Stimulated activated CD4-positive, alpha-beta T cell treated with anti-CD3 and anti-CD28 coated beads, Interleukin-1b, Interleukin-23, amount 100 ng/mL, for 1 hour (primary cell): ENCODE data around the gene TTLL12.
A peak's percentile ranks its signal among the peaks of the same experiment; 100 is the strongest.
"Not testable (repeated sequence)": the region's sequence is repeated elsewhere in the genome, so short reads cannot be mapped to it uniquely, and the experiment has no call there.

ENCODE experiments used
- DNase-seq, 2 donors: peaks; one replicate each; pipeline ENCODE4 v3.0.0-alpha.2; 2020; ENCODE audit warnings: low read depth in 2 of 2

The TTLL12 gene

DNA sequence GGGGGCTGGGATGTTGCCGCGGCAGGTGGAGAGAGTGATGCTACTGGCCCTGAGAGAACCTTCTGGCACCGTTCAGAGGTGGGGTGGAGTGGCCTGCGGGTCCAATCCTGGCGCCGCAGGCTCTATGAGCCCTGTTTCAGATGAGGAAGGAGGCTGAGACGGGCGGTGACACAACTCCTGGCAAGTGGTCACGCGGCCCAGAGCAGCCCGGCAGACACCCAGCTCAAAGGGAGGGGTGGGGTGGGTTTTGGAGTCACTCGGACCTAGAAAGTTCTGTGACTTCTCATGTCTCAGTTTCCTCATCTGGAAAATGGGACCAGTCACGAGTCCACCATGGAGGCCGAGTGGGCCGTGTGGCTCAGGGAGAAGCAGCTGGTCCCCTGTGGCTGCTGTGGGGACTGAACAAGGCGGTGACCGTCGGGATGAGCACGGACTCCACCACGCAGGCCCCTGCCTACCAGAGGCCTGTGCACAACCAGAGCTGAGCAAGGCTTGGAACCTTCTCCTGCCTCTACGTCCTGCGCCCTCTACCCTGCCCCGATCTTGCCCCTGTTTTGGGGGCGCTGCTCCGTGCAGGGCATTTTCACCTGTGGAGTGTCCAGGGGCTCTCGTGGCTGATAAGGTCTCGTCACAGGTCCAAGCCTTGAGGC, 31.9 kb downstream of the TTLL12 start:
- no peak for DNase-seq

DNA sequence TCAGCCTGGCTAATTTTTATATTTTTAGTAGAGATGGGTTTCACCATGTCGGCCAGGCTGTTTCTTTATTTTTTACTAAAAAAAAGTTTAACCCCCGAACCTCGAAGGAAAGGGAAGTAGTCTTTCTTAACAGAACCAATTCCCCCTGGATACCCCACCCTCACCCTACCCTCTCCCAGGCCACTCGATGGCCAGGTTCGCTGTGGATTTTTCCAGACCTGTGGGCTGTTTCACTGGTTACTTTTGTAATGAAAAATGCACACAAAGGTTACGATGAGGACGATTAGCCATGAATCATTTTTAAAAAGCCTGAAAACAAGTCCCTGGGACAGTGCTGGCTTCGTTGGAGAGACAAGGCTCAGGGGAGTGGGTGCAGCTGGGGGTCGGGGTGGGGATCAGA, 33.0 kb downstream of the TTLL12 start:
- no peak for DNase-seq

DNA sequence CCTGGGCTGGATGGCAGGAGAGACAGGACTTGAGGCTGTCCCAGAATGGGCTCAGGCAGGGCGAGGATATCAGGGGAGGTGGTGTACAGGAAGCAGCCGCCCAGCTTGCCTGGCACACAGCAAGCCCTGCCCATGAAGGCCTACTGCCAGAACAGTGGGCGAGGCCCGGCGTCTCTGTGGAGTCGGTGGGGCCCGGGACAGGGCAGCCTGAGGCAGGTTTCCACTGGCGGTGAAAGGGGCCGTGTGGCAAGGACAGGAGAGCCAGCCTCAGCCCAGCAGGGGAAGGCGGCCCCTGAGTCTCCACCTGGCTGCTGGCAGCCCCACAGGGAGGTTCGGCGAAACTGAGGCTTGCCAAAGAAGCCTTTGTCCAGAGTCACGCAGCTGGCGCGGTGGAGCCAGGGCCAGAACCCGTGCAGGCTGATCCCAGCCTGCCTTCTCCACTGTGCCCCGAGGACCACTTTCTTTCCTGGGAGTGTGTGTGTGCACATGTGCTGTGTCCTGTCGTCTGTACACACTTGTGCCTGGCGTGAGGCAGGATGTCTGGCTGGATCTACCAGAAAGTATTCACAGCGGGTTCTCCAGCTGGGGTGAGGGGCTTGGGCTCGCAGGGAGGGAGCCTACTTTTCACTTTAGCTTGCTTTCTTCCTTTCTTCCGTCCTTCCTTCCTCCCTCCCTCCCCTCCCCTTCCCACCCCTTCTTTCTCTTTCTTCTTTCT, 34.4 kb downstream of the TTLL12 start:
- DNase-seq = peak in 1 of 2 donors; percentile 29

DNA sequence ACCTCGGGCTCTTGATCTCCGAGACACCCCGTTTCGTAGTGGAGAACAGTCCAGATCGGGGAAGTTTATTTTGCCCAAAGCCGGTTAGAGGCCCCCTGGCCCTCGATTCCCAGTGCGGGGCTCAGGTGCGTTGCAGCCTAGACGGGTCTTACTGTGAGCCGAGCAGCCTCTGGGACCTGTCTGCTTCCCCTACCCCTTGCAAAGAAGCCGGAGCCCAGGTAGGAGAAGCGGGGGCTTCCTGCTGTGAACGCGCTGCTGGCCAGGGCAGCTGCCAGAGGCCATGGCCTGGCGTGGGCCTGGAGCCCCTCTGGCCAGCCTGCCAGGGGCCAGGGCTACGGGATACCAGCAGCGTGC, 35.0 kb downstream of the TTLL12 start:
- no peak for DNase-seq

DNA sequence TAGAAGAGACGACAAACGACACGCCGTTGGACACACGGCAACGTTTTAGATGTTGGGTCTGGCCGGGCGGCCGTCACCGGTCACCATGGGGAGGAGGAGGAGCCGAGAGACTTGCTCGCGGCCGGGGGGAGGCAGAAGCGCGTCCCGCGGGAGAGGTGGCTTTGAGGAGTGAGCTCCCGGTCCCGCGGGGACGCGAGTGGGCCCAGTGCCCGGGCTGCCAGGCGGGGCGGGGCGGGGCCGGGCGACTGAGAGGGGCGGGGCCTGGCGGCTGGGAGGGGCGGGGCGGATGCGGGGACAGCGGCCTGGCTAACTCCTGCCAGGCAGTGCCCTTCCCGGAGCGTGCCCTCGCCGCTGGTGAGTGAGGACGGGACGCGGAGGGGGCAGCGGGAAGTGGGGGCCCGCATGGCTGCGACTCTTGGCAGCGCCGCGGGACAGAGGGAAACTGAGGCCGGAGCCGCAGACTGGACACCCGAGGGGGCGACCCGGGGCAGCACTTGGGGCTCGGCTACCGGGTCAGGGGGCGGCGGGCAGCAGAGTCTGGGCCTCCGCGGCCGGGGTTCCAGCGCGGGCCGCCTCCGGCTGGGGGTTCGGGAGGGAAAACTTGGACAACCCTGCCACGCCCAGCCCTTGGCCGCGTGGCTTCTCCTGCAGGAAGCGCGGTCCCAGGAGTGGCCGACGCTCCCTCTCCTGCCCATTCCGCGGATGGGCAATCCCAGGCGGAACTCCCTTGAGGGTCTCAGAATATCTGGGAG, 35.5 kb downstream of the TTLL12 start, which contains the start of gene TSPO:
TSPO (plus strand) TSS at position 309 of the 752 bp plus-strand sequence. CDS start 7,680 bp downstream, outside the sequence.
- peak; percentile 23 to 37 for DNase-seq

DNA sequence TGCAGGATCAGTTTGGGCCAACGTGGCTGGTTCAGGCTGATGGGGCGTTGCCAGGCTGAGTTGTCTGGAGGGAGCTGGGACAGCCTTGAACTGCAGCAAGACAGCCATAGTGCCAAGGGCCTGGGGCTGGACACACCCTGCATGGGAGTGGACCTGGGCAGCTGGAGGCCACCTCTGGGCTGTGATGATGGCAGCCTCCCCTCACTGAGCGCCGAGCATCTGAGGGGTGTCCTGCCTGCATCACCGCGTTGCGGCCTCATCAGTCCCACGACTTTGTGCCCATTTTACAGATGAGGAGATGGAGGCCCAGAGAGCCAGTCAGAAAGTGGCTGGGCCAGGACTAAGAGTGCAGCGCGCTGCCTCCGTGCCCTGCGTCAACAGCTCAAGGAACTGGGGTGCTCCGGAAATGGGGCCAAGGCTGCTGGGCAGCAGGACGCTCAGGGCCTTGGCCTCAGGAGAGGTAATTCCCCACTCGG, 36.2 kb downstream of the TTLL12 start:
- DNase-seq = no peak

DNA sequence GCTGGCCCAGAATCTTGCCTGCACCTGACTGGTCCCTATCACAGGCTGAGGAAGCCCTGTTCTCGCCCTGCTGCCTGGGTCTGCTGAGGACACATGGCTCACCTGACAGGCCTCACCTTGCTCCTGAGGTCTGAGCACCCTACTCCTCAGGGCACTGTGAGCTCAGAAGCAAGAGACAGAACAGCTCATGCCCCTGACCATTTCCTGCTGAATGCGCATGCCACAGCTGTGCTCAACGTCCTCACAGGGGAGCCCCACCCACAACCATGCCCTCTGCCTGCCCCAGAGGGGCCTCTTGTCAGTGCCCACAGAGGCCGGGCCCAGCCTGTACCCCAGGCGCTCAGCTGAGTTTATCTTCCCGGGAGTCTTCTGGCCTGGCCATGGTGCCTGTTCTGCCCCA, 38.4 kb downstream of the TTLL12 start:
- DNase-seq = no peak

DNA sequence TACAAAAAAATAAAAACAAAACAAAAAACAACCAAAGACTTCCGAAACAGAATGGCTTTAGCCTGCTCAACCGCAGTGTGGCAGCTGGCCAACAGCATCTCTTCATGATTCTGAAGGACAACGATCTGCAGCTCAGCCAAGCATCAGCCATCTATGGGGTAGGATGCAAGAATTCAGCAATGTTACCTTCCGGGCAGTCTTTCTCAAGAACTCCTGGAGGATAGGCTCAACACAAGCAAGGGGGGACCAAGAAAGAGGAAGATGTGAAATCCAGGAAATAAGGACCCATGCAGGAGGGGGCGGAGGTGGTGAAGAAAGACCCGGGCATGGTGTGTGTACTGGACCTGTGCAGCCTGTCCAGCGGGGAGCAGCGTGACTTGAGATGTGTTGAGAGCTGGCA, 39.1 kb downstream of the TTLL12 start:
- no peak for DNase-seq

DNA sequence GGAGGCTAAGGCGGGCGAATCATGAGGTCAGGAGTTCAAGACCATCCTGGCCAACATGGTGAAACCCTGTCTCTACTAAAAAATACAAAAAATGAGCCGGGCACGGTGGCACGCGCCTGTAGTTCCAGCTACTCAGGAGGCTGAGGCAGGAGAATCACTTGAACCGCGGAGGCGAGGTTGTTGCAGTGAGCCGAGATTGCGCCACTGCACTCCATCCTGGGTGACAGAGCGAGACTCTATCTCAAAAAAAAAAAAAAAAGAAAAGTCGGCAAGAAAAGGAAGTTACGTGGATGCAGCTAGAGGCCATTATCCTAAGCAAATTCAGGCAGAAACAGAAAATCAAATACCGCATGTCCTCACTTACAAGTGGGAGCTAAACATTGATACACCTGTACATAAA, 40.6 kb downstream of the TTLL12 start:
- DNase-seq = not testable (repeated sequence)

DNA sequence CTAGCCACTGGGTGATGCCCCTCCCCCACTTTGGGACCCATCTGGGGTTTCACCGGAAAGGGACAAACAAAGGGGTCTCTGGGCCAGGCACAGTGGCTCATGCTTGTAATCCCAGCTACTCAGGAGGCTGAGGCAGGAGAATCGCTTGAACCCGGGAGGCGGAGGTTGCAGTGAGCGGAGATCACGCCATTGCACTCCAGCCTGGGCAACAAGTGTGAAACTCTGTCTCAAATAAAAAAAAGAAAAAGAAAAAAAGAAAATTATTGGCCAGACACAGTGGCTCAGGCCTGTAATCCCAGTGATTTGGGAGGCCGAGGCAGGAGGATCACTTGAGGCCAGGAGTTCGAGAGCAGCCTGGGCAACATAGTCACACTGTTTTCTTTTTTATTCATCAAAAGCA, 41.6 kb downstream of the TTLL12 start:
- not testable (repeated sequence) for DNase-seq

DNA sequence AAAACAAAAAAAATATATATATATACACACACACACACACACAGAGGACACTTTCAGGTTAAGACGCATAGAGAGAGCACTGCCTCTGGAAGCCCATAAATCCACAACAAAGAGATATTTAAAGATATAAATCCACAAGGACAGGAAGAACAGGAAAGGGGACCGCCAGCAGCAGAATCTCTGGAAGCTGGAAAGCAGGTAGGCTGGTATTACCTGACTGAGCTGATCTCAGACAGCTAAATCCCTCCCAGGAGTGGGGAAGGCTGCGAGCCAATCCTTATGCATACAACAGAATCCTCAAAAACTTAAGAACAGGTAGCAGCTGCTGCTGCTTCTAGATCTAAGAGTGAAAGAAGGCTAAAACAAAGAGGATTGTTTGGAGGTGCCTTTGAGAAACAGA, 42.0 kb downstream of the TTLL12 start:
- DNase-seq = no peak

DNA sequence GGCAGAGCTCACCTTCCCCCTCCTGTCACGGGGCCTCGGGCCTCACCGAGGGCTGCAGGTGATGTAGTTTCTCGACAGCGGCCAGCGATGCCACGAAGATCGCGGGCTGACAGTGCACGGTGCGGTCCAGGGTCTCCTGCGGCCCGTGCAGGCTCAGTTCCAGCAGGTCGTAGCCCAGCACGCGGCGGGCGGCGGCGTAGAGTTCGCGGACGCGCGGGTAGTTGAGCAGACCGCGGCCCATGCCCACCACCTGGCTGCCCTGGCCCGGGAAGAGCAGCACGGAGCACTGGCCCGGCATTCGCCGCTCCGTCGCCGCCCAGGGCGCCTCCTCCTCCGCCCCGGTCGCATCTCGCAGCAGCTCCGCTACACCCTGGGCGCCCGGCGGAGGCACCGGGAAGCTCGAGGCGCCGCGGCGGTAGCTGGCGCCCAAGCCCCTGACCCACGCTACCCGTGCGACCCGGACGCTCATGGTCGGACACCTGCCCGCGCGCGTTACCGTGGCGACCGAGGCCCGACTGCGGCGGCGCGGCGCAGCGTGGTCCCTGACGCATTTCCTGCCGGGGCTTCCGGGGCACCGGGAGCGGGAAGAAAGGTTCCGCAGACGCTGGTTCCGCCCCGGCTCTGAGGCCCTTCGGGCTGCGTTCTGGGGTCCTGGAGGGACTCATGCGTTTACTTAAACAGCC, 43.9 kb downstream of the TTLL12 start, which contains the start of gene MCAT:
MCAT (minus strand) TSS at position 519 of the 683 bp plus-strand sequence; CDS start at position 469, 50 bp downstream.
- DNase-seq = peak; percentile 36 to 62

DNA sequence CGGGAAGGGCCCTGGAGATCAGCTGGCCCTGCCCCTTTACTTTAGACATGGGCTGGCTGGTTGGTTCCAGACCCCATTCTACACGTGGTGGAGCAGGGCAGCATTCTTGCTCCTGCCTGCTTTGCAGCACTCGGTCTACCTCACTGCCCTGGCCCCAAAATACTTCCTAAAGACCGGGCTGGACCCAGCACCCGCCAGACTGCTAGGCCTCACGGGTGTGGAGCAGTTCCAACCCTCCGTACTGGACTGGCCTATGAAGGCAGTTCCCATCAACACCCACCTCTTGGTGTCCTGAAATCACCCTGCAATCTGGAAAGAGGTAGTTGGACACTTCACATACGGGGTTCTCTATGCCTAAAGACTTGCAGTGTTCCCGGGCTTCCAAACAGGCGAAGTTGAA, 50.1 kb downstream of the TTLL12 start:
- DNase-seq = no peak

DNA sequence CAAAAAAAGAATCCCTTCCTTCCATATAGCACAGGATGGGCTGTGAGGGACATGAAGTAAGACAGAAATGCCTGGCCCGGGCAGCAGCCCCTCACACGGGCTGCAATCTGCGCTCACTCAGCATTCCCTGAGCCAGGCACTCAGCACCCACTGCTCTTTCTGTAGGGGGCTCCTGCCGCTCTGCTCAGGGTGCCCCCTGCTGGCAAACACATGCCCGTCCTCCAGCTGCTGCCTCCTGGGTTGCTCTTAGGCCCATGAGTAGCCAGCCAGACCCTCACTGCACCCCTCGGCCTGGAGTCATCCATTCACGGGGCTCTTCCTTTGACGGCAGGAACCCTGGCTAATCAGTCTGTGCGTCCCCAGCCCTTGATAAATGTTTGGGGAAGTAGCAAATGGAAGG, 50.7 kb downstream of the TTLL12 start:
- DNase-seq = no peak

DNA sequence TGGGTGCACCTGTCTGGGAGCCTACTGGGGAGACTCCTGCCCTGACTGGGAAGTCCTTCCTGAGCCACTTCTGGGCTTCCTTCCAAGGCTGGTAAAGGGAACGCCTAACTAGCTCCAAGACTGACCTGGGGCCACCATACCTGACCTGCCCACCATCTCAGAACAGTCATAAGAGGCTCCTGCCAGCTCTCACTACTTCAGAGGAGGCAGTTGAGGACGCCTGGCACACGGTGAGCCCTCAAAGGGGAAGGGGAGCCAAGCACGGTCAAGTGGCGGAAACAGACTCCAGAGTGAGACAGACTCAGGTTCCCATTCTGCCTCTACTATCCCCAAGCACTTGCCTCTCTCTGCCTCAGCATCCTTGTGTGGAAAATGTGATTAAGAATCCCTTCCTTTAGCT, 51.4 kb downstream of the TTLL12 start:
- DNase-seq = no peak

DNA sequence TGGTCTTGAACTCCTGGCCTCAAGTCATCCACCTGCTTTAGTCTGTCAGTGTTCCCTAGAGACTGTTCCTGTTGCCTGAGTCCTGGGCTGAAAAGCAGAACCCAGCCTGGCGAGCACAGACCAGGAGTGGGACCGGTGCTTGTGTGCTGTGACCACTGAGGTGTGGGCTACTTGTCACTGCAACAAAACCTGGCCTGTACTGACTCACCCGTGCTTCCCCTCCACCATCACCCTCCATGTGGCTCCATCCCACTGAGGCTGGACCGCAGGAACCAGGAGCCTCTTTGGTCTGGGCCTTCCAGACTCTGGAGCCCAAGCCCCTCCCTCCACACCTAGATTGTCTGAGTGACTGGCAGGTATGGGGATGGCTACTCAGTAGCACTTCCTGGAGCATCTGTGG, 52.4 kb downstream of the TTLL12 start:
- DNase-seq = no peak

DNA sequence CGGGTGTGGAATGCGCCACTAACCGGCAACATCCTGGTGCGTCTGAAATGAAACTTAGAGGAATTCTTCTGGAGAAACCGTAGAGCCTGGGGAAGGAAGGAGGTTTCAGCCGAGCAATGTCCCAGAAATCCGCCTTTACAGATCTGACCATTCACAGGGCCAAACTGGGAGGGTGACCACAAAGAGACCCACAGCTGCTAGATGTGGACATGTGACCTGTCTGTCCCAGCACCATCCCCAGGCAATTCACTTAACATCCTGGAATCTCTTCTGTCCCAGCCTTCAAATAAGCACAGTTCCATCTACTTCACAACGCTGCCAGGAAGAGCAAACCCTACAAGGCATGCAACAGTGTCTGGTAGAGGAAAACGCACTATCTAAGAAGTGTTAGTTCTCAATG, 53.5 kb downstream of the TTLL12 start:
- DNase-seq = no peak

DNA sequence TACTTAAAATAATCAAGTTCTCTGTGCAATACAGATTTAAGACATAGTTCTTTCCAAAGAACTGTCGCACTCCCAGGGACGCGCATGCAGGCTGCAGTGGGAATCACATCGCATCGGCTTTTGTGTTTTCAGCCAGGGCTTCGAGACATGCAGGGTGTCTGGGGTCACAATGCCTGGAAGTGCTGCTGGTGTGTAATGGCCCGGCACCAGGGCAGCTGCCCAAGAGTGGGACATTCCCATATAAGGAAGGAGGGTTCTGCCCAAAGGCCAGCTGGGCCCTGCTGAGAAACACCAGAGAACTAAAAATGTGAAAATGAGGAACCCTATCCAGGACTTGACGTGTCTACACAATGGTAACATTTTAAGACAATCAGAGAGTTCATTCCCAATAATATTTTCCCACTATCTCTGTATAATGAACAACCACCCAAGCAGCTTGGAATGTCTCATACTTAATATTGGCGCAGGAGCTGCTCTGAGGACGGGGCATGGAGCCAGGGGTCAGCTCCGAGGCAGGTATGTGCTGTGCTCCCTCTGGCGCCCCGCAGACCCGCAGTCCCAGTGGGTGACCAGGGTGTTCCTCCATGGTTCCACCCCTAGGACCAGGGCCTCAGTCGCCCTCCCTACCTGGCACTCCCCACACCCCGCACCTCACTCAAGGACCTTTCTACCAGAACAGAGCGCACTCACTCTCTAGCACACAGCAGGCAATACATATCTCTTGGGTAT, 55.0 kb downstream of the TTLL12 start:
- no peak for DNase-seq

DNA sequence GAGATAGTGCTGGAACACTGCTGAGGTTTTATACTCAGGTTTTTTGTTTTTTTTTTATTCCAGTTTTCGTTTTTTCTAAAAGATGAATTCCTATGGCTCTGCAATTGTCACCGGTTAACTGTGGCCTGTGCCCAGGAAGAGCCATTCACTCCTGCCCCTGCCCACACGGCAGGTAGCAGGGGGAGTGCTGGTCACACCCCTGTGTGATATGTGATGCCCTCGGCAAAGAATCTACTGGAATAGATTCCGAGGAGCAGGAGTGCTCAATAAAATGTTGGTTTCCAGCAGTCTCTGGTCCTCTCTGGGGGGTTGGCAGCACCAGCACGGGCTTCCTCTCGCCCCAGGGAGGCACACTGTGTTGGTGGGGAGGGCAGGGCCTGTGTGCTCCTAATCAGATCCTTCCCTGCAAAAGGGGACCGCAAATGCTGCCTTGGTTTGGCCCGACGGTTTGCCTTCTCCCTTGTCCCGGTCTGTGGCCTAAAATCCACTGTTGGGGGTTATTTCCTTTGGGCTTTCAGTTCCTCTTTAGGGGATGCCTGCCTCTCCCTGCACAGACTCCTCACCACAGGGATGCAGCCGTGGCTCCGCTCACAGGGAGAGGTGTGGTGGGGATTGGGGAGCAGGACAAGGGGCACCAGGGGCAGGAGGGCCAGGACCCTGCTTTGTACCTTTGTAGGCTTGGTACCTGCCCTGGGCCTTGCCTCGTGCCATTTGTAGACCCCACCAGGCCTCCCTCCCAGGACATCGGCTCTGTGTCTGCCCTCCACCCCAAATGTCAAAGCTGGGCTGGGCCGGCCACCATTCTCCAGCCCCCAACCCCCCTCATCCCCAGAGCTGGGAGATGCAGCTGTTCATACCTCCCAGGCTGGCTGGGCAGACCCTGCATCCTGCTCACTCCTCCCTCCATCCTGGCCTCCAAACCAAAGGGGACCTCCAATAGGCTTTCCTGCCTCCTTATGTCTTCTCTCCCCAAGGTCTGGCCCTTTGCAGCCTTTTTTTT, 57.2 kb downstream of the TTLL12 start:
- DNase-seq = no peak

DNA sequence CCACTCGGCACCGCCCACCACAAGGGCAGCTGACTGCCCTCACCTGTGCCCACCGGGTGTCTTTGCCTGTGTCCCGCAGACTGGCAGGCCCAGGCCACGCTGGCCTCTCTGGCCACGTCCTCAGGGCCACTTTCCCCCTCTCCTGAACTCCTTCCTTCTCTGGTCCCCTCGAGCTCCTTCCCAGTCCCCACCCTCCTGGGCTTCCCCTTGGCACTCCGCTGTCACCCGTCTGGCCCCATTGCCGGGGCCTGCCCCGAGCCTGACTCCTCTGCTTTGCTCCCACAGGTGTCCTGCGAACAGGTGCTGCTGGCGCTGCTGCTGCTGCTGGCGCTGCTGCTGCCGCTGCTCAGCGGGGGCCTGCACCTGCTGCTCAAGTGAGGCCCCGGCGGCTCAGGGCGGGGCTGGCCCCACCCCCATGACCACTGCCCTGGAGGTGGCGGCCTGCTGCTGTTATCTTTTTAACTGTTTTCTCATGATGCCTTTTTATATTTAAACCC, 58.0 kb downstream of the TTLL12 start:
- no peak for DNase-seq
